KBM-7 (cell line): ENCODE results near the gene COLGALT1.
"Not testable (repeated sequence)": the region's sequence is repeated elsewhere in the genome, so short reads cannot be mapped to it uniquely, and the experiment has no call there.

Experiments
- DNase-seq: peaks from one replicate; pipeline ENCODE4 v3.0.0-alpha.2; 2015
- in situ Hi-C: fragments of 300-500 bp; cut with MboI; formaldehyde crosslinking; loops from 2 replicates; pipeline ENCODE4 v1.14.3; 2020; ENCODE audit warnings: low sequenced_read_pairs, low pct_unique_long_range_greater_than_20kb, mixed read lengths

COLGALT1 gene

GRCh38 chr19:17555929-17556813 lies 722 bp downstream of the COLGALT1 start:
- peak; percentile 72 for DNase-seq
- in situ Hi-C loops = no loop called here

GRCh38 chr19:17556995-17557394 lies 1.5 kb downstream of the COLGALT1 start:
- DNase-seq = no peak
- in situ Hi-C loops = no loop called here

GRCh38 chr19:17557466-17557865 lies 2.0 kb downstream of the COLGALT1 start:
- in situ Hi-C loops = no loop called here
- DNase-seq = peak; percentile 48

- in situ Hi-C loops = no loop called here
- DNase-seq = no peak
These were observed 4.8 kb downstream of the COLGALT1 start for GRCh38 chr19:17560205-17560595.

- in situ Hi-C loops = no loop called here
These were observed 6.6 kb downstream of the COLGALT1 start for GRCh38 chr19:17562097-17562496.

GRCh38 chr19:17562561-17562960 lies 7.1 kb downstream of the COLGALT1 start:
- DNase-seq = no peak
- in situ Hi-C loops = no loop called here

More at GRCh38 chr19:17562097-17562496, 6.6 kb downstream of the COLGALT1 start:
- DNase-seq = no peak

- in situ Hi-C loops = no loop called here
- no peak for DNase-seq
These were observed 9.3 kb downstream of the COLGALT1 start for GRCh38 chr19:17564781-17565180.

GRCh38 chr19:17565611-17566010 lies 10.2 kb downstream of the COLGALT1 start:
- in situ Hi-C loops = no loop called here
- no peak for DNase-seq

- in situ Hi-C loops = no loop called here
These were observed 12.5 kb downstream of the COLGALT1 start for GRCh38 chr19:17567940-17568339.

GRCh38 chr19:17570291-17570690 lies 14.8 kb downstream of the COLGALT1 start:
- DNase-seq, in situ Hi-C loops: not testable (repeated sequence)

More at GRCh38 chr19:17567940-17568339, 12.5 kb downstream of the COLGALT1 start:
- no peak for DNase-seq

- no peak for DNase-seq
- in situ Hi-C loops = no loop called here
These were observed 15.3 kb downstream of the COLGALT1 start for GRCh38 chr19:17570791-17571190.

GRCh38 chr19:17572638-17573037 lies 17.2 kb downstream of the COLGALT1 start:
- no peak for DNase-seq
- in situ Hi-C loops = no loop called here

GRCh38 chr19:17575871-17576757 lies 20.7 kb downstream of the COLGALT1 start:
- no peak for DNase-seq
- in situ Hi-C loops = no loop called here

GRCh38 chr19:17576758-17577456 lies 21.5 kb downstream of the COLGALT1 start:
- in situ Hi-C loops = no loop called here

GRCh38 chr19:17577457-17578097 lies 22.1 kb downstream of the COLGALT1 start:
- DNase-seq = no peak
- in situ Hi-C loops = no loop called here

More at GRCh38 chr19:17576758-17577456, 21.5 kb downstream of the COLGALT1 start:
- DNase-seq = peak; percentile 43

GRCh38 chr19:17579661-17580244 lies 24.3 kb downstream of the COLGALT1 start:
- in situ Hi-C loops = no loop called here
- peak; percentile 58 for DNase-seq

GRCh38 chr19:17580470-17581144 lies 25.2 kb downstream of the COLGALT1 start:
- in situ Hi-C loops = no loop called here
- DNase-seq = no peak
